Sciatic nerve (tissue), 2 donors: Measurements from ENCODE around the gene NPAS3. TPM values are rescaled to one million over a fixed set of nuclear protein-coding genes. Genes with fewer than 3 reads are reported as not detected.

Experiments used
- ATAC-seq: fragments of 200-7000 bp; cut with Tn5 transposase; one replicate; pipeline ENCODE4 v1.9.1; 2020; ENCODE audit warnings: mild to moderate bottlenecking, moderate library complexity
- DNase-seq: peaks from one replicate; pipeline ENCODE4 v3.0.0-alpha.2; 2020; ENCODE audit warnings: low spot score
- intact Hi-C: fragments of 100-400 bp; cut with DNase I; formaldehyde crosslinking; loops from one replicate; pipeline ENCODE4 v1.14.2; 2022
- total RNA-seq: library from RNA; stranded (reverse); fragmentation: NEBNext Ultra II Directional; extraction: Animal tissue kit (Norgen Biotek cat#: 25700); gene quantifications from one replicate; pipeline ENCODE4 v1.2.1, GENCODE V29; 2021
- donor health status: DM: no; HTN: no; CAD: no.
- donor health status: DM: no; HTN: no; CAD: no.

NPAS3 gene
- total RNA-seq, 1 donor from 2014 or later = 14.6 TPM

DNA sequence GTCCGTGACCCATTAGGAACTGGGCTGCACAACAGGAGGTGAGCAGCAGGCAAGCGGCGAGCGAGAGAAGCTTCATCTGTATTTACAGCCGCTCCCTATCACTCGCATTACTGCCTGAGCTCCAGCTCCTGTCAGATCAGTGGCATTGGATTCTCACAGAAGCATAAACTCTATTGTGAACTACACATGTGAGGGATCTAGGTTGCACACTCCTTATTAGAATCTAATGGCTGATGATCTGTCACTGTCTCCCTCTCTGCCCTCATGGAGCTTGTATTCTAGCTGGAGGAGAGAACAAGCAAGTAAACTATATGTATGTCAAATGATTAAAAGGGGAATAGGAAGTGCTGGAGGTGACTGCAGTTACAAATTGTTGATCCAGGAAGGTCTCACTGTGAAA, 533.1 kb downstream of the NPAS3 start:
- DNase-seq = no peak
- no peak for ATAC-seq
- intact Hi-C loops = no loop called here

DNA sequence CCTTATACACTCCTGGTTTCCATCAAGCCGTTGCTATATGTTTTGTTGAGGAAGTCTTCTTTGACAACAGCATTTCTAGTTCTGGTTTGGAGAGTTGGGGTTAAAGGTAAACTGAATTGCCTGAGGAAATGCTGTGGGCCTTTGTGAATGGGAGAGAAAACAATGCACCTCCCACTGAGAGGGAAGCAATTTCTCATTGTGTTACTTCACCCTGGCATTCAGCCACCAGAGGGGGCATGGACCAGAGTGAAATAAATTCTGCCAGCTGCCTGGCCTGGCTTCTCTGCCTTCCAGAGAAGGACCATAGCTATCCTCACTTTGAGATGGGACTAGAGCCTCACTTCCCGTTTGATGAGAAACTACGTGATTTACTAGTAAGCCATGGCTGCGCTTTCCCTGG, 536.9 kb downstream of the NPAS3 start:
- ATAC-seq (no peak), DNase-seq (peak; percentile 63)
- intact Hi-C loops = no loop called here

DNA sequence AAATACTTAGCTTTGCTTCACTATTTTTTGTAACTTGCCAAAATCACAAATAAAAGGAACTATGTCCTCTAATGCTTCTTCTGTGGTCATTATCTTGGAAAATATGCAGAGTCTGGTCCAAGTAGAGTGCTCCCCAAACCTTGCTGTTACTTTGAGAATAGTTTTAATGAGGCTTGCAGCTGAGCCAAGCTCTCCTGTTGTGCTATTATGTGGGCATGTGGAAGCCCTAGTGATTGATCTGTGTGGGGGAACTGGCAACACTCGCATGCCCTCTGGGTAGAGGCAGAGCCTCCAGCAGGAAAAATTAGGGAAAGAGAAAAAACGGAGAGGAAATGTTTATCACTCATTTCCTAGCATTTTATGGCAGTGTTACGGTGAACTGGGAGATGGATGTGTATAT, 539.1 kb downstream of the NPAS3 start:
- no peak for DNase-seq
- intact Hi-C loops = no loop called here
- ATAC-seq = no peak

DNA sequence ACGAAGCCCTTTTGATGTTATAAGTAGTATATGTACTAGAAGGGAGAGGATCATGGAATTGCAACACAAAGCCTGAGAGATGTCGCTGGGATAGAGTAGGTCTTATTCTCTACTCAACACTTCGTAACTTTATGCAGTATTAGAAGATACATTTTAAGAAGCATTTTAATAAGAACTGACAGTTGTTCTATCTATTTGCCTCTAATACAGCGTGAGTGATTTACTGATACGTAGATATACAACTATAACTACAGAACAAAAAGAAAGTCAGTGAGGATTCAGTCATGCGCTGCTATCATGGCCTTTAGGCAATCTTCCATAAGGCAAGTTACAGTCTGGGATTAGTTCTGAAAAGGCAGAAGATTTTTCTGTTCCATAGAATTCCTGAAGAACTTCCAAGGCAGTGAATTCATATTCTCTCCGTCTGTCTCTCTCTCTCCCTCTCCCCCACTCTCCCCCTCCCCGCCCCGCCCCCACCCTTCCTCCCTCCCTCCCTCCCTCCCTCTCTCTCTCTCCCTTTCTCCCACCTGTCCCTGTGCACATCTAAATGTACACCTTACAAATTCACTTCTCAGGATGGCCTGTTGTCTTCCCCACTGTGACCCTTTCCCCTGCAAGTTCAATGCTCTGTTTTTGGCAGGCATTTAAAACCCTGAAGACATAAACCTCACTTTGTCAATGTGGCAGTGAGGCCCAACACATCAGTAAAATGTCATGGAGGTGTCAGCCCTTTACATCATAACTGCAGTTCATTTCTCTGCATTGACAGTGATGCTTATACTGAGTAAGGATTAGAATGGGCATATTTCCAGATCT, 541.6 kb downstream of the NPAS3 start:
- ATAC-seq (no peak), DNase-seq (no peak)
- intact Hi-C loops = no loop called here

DNA sequence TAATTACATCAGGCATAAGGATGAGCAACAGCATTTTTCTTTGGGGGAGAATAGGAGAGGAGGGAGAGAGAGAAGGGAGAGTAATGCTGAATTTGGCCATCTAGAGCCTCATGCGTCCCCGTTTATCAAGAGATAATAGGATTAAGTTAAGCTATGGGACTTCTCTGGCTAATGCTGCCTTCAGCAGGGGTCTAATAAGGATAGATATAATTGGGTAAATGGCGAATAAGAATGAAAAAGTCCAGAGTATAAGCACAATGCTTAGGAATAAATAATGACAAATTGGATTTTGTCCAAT, 542.2 kb downstream of the NPAS3 start:
- DNase-seq = no peak
- intact Hi-C loops = no loop called here
- no peak for ATAC-seq

DNA sequence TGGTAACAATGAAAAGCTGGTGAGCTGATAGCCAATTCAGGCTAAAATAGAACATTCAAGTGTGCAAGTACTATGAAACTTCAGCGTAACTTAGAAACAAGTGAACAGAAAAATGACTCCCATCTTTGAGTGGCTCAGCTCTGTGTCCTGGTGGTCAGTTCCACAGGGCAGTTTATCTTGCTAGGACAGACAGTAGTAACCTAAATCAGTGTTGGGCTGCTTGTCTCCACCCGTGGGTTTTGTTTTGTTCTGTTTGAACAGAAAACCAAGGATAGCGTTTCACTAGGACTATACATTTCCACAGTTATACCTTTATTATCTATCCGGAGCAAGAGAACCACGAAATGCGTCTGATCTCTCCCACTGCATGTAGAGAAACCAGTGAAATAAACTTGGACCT, 544.4 kb downstream of the NPAS3 start:
- ATAC-seq = no peak
- intact Hi-C loops = no loop called here
- DNase-seq = no peak

DNA sequence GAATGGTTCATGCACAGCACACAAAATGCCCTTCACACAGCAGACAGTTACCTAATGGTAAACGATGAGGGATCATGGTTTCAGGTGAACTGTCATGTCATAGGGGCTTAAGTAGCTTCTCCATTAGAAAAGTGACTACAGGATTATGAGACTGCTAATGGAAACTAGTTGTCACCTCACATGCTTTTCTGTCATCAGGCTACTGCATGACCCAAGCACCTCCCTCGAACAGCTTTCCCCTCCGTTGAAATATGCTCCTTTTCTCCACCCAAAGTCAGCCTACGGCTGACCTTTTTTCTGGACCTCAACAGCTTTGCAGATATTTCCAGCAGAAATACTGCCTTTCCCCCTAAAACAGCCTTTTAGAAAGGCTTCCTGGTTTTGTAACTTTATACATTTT, 544.9 kb downstream of the NPAS3 start:
- no peak for ATAC-seq
- no peak for DNase-seq
- intact Hi-C loops = no loop called here

DNA sequence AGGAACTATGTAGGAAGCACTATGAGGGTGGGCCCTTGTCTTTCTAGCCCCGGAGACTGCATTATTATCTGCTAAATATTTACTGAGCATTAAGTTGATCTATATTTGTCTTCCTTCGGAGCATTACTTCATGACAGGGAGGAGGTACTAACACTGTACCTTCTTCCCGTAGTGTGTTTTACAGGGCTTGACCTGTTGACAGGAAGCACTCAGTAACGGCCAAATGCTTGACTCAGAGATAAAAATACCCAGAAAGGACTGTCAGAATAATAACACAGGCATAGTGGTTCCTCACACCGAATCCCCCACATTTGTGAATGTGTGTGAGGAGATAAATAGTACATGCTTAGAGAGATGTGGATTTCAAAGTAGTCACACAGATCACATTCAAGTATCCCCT, 545.6 kb downstream of the NPAS3 start:
- no peak for ATAC-seq
- intact Hi-C loops = no loop called here
- DNase-seq = no peak

DNA sequence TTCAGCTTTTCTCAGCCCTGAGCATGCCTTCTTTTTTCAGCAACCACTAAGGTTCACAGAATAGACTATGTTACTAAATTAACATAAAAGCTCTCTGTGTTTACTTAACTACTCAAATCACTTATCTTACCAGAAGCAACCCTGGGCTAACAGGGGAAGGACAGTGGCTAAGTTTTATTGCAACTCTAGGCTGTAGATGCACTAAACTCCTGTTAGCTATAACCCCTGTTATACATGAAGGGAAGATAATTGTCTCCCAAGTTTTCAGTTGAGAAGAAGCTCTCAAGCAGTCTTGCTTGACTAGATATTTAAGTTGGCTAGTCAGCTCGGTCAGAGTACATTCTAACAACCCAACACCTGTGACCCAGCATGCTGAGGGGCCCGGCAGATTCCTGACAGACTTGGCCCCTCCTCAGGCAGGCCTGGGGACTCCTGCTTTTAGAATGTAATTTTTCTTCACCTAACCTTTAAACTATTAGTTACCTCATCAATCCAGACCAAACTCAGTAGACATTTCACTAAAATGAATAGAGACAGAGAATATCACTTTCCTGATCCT, 547.7 kb downstream of the NPAS3 start:
- ATAC-seq (no peak), DNase-seq (no peak)
- intact Hi-C loops = no loop called here

DNA sequence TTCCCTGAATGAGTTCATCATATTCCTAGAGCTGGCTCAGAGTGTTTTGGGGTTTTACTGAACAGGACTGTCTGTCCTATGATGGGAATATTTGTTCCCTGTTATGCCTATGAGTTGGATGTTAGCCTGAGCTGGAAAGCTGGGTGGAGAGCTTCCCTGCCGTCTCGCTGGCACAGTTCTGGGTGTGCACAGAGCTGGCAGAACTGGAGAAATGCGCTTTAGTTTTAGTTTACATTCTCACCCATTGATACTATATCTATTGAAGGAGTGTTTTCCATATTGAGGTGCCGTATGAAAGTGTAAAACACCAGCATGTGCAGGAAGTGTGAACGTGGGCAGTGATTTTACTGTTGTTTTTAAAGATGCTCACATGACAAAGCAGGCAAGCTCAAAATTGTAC, 549.9 kb downstream of the NPAS3 start:
- intact Hi-C loops = no loop called here
- DNase-seq (no peak), ATAC-seq (no peak)

DNA sequence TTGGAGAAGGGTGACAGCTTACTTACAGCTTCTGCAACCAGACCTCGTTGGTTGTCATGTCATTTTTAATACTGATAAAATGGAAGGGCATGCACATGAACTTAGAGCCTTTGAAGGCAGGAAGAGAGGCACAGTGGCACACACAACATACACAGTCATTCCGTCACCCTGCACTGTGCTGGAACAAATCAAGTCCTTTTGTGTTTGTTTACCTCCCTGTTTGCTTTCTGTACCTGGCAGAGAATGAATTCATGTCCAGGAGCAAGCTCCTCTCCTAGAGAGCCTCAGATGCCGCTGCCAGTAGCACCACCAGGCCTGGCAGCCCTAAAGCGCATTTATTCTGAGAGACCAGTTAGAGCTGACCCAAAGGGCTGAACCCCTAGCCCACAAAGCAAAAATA, 551.9 kb downstream of the NPAS3 start:
- DNase-seq = no peak
- intact Hi-C loops = no loop called here
- no peak for ATAC-seq

DNA sequence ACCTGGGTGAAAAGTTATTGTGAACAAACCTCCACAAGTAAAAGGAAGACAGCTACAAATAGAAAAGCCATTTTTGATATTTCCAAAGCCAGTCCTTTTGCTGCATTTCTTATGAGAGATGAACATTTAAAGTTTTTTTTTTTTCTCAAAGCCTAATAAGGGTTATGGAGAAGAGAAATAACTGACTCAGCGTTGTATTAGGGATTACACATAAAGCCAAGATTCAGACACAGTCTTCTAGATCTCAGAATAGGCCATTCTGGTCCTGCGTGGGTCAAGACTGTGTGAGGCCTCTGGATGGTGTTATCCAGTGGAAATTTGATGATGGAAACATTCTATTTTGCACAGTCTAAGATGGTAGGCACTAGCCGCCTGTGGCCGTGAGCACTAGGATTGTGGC, 552.4 kb downstream of the NPAS3 start:
- intact Hi-C loops = no loop called here
- DNase-seq (no peak), ATAC-seq (no peak)

DNA sequence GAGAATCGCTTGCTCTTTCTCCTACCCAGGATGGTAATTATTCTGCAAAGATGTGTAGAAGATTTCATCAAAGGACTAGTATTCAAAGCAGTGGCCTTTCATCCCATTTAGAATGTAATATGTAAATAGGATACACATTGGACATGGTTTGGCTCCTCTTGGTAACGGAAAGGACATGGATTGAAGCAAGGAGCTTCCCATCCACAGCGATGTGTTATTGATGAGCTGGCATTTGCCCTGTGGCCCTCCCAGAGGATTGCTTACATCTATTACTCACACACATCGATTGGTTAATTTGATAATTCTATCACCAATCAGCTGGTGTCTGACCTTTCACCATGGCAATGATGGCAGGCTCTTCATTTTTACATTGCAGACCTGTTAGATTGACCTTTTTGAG, 553.8 kb downstream of the NPAS3 start:
- no peak for DNase-seq
- intact Hi-C loops = no loop called here

DNA sequence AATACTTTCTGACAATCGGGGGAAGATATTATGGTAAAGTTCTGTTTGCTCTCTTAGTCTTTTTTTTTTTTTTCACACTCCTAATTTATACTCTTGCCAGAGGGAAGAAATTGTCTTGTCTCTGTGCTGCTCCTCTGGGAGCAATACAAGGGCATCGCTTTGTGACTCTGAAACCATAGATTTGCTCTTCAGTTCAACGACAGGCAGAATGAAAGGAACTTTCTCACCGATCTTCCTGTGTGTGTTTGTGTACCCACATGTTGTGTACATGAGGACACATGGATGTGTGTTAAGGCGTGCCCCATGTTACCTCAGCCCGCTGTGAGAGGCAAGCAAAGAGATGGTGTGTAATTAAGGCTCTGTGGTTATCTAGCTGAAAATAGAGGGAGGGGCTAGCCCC, 554.6 kb downstream of the NPAS3 start:
- intact Hi-C loops = no loop called here
- no peak for DNase-seq
- ATAC-seq = no peak

More for the DNA sequence above, 553.8 kb downstream of the NPAS3 start:
- no peak for ATAC-seq

DNA sequence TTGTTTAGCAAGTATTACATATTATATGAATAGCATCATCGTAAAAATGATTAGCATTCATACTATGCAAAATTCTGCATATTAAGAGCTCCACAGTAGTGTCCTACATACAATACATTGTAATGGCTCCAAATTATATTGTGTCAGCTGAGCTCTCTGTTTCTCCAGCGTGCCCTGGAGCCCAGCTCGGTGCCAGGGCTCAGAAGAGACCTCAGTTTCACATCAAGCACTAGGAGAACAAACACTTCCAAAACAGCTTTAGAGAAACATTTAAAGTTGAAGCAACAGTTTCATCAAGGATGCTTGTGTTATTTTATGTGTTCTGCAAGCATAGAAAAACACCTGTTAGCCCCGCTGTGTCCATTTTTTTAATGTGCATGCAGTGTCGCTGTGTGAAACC, 555.3 kb downstream of the NPAS3 start:
- intact Hi-C loops = no loop called here
- DNase-seq (no peak), ATAC-seq (no peak)

DNA sequence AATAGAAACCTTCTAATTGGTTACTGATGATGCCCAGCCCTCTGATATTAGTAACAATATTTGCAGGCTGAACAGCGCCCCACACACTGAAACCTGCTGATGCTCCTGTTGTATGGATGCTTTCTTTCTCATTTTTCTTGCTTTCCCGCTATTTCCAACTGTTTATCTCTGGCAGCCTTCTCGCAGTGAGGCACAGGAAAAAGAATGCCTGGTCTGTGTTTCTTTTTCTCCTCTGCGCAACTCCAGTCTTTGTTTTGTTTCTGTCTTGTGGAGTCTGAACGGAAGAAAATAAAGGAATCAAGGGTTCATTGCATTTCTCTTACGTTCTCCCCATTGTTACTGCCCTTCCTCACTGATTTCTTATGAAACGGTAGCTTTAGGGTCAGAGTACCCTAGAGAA, 561.0 kb downstream of the NPAS3 start:
- intact Hi-C loops = no loop called here
- no peak for DNase-seq
- no peak for ATAC-seq

DNA sequence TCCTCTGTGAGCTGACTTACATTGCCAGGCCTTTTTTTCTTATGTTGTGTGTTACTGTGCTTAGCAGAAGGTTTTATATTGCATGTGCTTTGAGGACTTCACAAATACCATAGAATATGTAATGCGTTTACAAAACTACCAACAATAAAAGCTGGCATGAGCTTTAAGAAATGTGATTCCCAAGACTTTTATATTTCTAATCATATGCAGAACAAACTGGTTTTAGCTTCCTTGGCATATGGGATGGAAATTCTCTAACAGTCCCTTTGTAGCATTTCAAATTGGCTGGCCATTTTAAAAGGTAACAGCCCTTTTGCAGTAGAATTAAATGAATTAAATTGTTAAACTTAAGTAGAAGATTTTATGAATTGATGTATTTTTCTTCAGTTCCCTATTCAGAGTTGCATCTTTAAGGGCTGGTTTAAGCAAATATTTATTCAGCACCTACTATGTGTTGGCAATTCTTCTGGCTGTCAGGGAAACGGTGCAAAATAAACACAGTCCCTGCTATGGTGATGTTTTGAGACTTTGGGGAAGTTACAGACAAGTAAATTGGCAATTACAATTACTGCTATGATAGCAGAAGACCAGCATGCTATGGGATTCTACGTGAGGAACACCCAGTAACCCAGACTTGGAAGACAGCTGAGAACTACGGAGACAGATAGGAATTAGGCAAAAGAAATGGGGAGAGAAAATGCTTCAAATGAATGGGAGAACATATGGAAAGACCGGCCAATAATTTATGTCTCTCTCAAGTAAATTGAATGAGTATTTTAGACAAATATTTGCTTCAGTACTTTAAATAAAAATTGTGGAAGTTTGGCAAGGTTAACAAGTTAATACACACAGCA, 565.8 kb downstream of the NPAS3 start:
- ATAC-seq = no peak
- DNase-seq = no peak
- intact Hi-C loops = no loop called here

DNA sequence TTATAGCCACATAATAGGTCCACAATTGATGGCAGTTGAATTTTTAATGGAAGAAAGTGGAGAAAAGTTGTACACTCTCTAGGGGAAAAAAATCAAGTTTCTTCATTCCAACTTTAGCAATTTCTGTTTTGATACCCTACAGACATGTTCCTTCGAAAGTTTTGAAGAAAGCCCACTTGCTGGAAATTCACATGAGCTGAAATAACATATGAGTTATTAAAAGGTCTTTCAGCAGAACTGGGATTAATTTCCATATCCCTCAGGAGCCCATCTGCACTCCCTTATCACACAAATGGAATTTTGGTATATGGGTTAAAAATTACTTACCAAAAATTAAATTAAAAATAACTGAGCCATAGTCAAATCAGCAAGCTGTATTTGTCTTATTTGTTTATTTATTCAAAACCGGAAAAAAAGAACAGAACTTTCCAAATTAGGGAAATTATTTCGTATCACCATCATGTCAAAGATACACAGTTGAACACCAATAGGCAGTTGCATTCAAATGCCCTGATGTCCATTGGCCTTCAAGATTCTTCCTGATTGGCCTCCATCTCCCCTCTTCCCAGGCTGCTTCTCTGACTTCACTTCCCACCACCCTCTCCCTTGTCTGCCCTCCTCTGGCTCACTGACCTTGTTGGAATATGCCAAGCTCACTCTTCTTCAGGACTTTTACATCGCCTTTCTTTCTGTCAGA, 566.7 kb downstream of the NPAS3 start:
- intact Hi-C loops = no loop called here
- ATAC-seq (no peak), DNase-seq (no peak)

DNA sequence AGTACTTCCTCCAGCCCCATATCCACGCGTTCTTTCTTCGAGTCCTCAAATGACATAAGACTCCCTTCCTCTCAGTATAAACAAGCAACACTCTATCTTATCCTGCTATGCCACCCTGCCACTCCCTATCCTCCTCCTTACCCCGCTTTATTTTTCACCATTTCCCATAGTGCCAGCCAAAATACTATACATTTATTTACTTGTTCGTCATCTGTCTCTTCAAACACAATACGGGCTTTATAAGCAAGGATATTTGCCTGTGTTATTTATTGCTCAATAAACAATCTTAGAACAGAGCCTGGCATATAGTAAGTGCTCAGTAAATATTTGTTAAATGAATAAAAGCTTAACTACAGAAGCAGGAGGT, 567.3 kb downstream of the NPAS3 start:
- intact Hi-C loops = no loop called here

More for the DNA sequence above, 567.3 kb downstream of the NPAS3 start:
- DNase-seq (no peak), ATAC-seq (no peak)
